Measurements from ENCODE around the gene DUSP21. TPM values are rescaled to one million over a fixed set of nuclear protein-coding genes. Genes with fewer than 3 reads are reported as not detected.

Gene DUSP21
- not detected for polyA plus RNA-seq (2013, experiment 1 of 2)
- not detected for polyA plus RNA-seq (2013, experiment 2 of 2)

DNA sequence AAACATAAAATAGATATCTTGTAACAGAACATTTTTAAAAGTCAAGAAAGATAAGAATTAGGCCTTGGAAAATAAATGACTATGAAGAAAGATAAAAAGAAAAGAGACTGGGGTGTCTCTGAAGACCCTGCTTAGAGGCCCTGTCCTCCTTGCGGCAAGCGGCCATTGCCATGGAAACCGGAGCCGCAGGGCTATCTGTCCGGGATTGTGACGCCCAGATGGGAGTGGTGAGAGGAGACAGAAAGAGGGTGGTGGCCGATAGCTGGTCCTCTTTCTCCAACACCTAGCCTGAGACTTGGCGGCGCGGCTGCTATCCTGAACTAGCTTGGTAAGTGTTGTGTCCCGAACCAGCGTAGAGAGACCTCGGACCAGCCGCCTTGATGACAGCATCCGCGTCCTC lies at the start of gene DUSP21:
Gene DUSP21, plus strand, starts transcription at position 269 of the 400 bp plus-strand sequence. Its CDS starts 112 bp downstream, at position 381.
- Histone ChIP-seq H2AFZ (ENCODE audit: low read length) (peak within 1 kb of the TSS; percentile 22), H3K36me3 (replicated peaks in 1 of 2; ENCODE audit: control insufficient read depth in 2 of 2, insufficient read depth in 2 of 2, low read length in 2 of 2) (no peaks in the 10 kb centered on the region), H3K9me3 (replicated peaks in 1 of 2; ENCODE audit: control insufficient read depth in 2 of 2, insufficient read depth in 1 of 2, low read depth in 1 of 2, low read length in 2 of 2) (no peaks in the 10 kb centered on the region), H3K4me3 (ENCODE audit: low read length in 2 of 2) (no peak within 1 kb of the TSS), H2BK15ac (ENCODE audit: low read length) (no peak within 1 kb of the TSS), H3K4me2 (ENCODE audit: insufficient read depth, low read length, poor library complexity, severe bottlenecking) (no peak within 1 kb of the TSS), H2BK12ac (ENCODE audit: low read length) (no peak within 1 kb of the TSS), H3K18ac (ENCODE audit: low read length) (no peak within 1 kb of the TSS), H3K9ac (ENCODE audit: low read depth, low read length, poor library complexity) (no peak within 1 kb of the TSS), H3K23ac (ENCODE audit: low read depth, low read length, poor library complexity) (no peak within 1 kb of the TSS), H3K27ac (replicated peaks; ENCODE audit: low read length) (no peak within 1 kb of the TSS), H3K4ac (ENCODE audit: low read length) (no peak within 1 kb of the TSS), H3K4me1 (ENCODE audit: control insufficient read depth in 2 of 2, insufficient read depth in 1 of 2, low read depth in 1 of 2, low read length in 2 of 2) (no peaks in the 10 kb centered on the region), H3K79me1 (ENCODE audit: low read depth, low read length) (no peaks in the 10 kb centered on the region), H3K27me3 (ENCODE audit: control insufficient read depth in 3 of 3, insufficient read depth in 3 of 3, low read depth in 1 of 3, low read length in 3 of 3) (no peaks in the 10 kb centered on the region), H4K8ac (ENCODE audit: low read depth, low read length) (no peak within 1 kb of the TSS), H2BK120ac (ENCODE audit: low read depth, low read length) (no peak within 1 kb of the TSS), H2BK5ac (ENCODE audit: low read length) (no peak within 1 kb of the TSS), H3K14ac (ENCODE audit: low read length) (no peak within 1 kb of the TSS), H4K91ac (ENCODE audit: low read depth, low read length, poor library complexity) (no peak within 1 kb of the TSS), H2AK5ac (ENCODE audit: low read depth, low read length) (no peak within 1 kb of the TSS)
- no peak for DNase-seq (ENCODE audit: low spot score)
- WGBS, 2 donors (ENCODE audit: extremely low coverage in 2 of 2, insufficient read length in 2 of 2, insufficient replicate concordance in 1 of 2) = no CpG with 5 or more reads among the region's 16 CpGs

DNA sequence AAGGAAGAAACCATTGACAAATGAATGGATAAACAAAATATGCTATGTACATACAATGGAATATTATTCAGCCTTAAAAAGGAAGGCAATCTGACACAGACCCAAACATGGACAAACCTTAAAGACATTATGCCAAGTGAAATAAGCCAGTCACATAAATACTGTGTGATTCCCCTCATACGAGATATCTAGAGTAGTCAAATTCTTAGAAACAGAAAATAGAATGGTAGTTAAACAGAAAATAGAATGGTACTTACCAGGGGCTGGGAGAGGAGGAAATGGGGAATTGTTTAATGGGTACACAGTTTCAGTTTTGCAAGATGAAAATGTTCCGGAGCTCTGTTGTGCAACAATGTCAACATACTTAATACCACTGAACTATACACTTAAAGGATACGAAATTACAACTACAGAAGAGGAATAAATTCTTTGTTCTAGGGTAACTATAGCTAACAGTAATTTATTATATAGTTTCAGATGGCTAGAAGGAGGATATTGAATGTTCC lies 47.8 kb upstream of the DUSP21 start:
- Histone ChIP-seq H3K27me3 (ENCODE audit: control insufficient read depth in 3 of 3, insufficient read depth in 3 of 3, low read depth in 1 of 3, low read length in 3 of 3) (no peaks in the 10 kb centered on the region), H3K23ac (ENCODE audit: low read depth, low read length, poor library complexity) (no peak overlapping the region), H3K4me3 (ENCODE audit: low read length in 2 of 2) (no peak overlapping the region), H3K9ac (ENCODE audit: low read depth, low read length, poor library complexity) (no peak overlapping the region), H3K79me1 (ENCODE audit: low read depth, low read length) (no peaks in the 10 kb centered on the region), H2BK12ac (ENCODE audit: low read length) (no peak overlapping the region), H2AK5ac (ENCODE audit: low read depth, low read length) (no peak overlapping the region), H4K91ac (ENCODE audit: low read depth, low read length, poor library complexity) (no peak overlapping the region), H3K14ac (ENCODE audit: low read length) (no peak overlapping the region), H4K8ac (ENCODE audit: low read depth, low read length) (no peak overlapping the region), H3K9me3 (replicated peaks in 1 of 2; ENCODE audit: control insufficient read depth in 2 of 2, insufficient read depth in 1 of 2, low read depth in 1 of 2, low read length in 2 of 2) (no peaks in the 10 kb centered on the region), H3K4me2 (ENCODE audit: insufficient read depth, low read length, poor library complexity, severe bottlenecking) (no peak overlapping the region), H3K36me3 (replicated peaks in 1 of 2; ENCODE audit: control insufficient read depth in 2 of 2, insufficient read depth in 2 of 2, low read length in 2 of 2) (no peaks in the 10 kb centered on the region), H3K4me1 (ENCODE audit: control insufficient read depth in 2 of 2, insufficient read depth in 1 of 2, low read depth in 1 of 2, low read length in 2 of 2) (no peaks in the 10 kb centered on the region), H2BK120ac (ENCODE audit: low read depth, low read length) (no peak overlapping the region), H3K4ac (ENCODE audit: low read length) (no peak overlapping the region), H3K18ac (ENCODE audit: low read length) (no peak overlapping the region), H2BK5ac (ENCODE audit: low read length) (no peak overlapping the region), H3K27ac (replicated peaks; ENCODE audit: low read length) (no peak overlapping the region), H2AFZ (ENCODE audit: low read length) (no peak overlapping the region), H2BK15ac (ENCODE audit: low read length) (no peak overlapping the region)
- WGBS, 2 donors (ENCODE audit: extremely low coverage in 2 of 2, insufficient read length in 2 of 2, insufficient replicate concordance in 1 of 2) = no CpG with 5 or more reads among the region's 3 CpGs
- DNase-seq (ENCODE audit: low spot score) = no peak

DNA sequence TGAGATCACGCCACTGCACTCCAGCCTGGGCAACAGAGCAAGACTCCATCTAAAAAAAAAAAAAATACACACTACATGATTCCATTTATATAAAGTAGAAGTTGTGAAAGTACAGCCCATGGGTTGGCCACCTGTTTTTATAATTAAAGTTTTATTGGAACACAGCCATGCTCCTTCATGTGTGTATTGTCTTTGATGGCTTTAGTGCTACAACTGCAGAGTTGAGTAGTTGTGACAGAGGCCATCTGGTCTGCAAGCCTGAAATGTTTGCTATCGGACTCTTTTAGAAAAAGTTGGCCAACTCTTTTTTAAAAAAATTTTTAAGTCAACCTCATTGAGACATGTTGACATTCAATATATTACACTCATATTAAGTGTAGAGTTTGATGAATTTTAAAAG lies 41.2 kb upstream of the DUSP21 start:
- Histone ChIP-seq H3K18ac (ENCODE audit: low read length) (no peak overlapping the region), H2BK120ac (ENCODE audit: low read depth, low read length) (no peak overlapping the region), H3K4me1 (ENCODE audit: control insufficient read depth in 2 of 2, insufficient read depth in 1 of 2, low read depth in 1 of 2, low read length in 2 of 2) (no peaks in the 10 kb centered on the region), H3K4me2 (ENCODE audit: insufficient read depth, low read length, poor library complexity, severe bottlenecking) (no peak overlapping the region), H3K4ac (ENCODE audit: low read length) (no peak overlapping the region), H3K9me3 (replicated peaks in 1 of 2; ENCODE audit: control insufficient read depth in 2 of 2, insufficient read depth in 1 of 2, low read depth in 1 of 2, low read length in 2 of 2) (no peaks in the 10 kb centered on the region), H3K27ac (replicated peaks; ENCODE audit: low read length) (no peak overlapping the region), H2AK5ac (ENCODE audit: low read depth, low read length) (no peak overlapping the region), H3K9ac (ENCODE audit: low read depth, low read length, poor library complexity) (no peak overlapping the region), H2BK12ac (ENCODE audit: low read length) (no peak overlapping the region), H2BK15ac (ENCODE audit: low read length) (no peak overlapping the region), H4K91ac (ENCODE audit: low read depth, low read length, poor library complexity) (no peak overlapping the region), H2BK5ac (ENCODE audit: low read length) (no peak overlapping the region), H4K8ac (ENCODE audit: low read depth, low read length) (no peak overlapping the region), H3K27me3 (ENCODE audit: control insufficient read depth in 3 of 3, insufficient read depth in 3 of 3, low read depth in 1 of 3, low read length in 3 of 3) (no peaks in the 10 kb centered on the region), H3K23ac (ENCODE audit: low read depth, low read length, poor library complexity) (no peak overlapping the region), H2AFZ (ENCODE audit: low read length) (no peak overlapping the region), H3K79me1 (ENCODE audit: low read depth, low read length) (no peaks in the 10 kb centered on the region), H3K14ac (ENCODE audit: low read length) (no peak overlapping the region), H3K36me3 (replicated peaks in 1 of 2; ENCODE audit: control insufficient read depth in 2 of 2, insufficient read depth in 2 of 2, low read length in 2 of 2) (no peaks in the 10 kb centered on the region), H3K4me3 (ENCODE audit: low read length in 2 of 2) (no peak overlapping the region)
- WGBS, 2 donors (ENCODE audit: extremely low coverage in 2 of 2, insufficient read length in 2 of 2, insufficient replicate concordance in 1 of 2) = no CpG with 5 or more reads among the region's 2 CpGs
- no peak for DNase-seq (ENCODE audit: low spot score)

DNA sequence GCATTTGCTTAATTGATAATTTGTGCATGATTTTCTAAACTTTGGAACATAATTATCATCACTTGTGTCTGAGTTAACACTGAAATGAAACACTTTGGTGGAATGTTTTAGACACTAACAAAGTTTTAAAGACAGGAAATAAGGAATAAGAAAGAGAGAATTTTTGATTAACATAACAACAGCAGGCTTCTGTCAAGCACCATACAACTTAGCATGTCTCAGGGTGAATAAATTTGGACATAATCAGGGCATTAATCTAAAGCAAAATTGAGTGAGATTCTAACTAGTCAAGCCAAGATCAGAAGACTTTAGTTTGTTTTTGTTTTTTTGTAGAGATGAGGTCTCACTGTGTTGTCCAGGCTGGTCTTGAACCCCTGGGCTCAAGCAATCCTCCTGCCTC lies 28.1 kb upstream of the DUSP21 start:
- Histone ChIP-seq H3K9me3 (replicated peaks in 1 of 2; ENCODE audit: control insufficient read depth in 2 of 2, insufficient read depth in 1 of 2, low read depth in 1 of 2, low read length in 2 of 2) (no peaks in the 10 kb centered on the region), H3K79me1 (ENCODE audit: low read depth, low read length) (no peaks in the 10 kb centered on the region), H4K91ac (ENCODE audit: low read depth, low read length, poor library complexity) (no peak overlapping the region), H4K8ac (ENCODE audit: low read depth, low read length) (no peak overlapping the region), H2BK5ac (ENCODE audit: low read length) (no peak overlapping the region), H3K27me3 (ENCODE audit: control insufficient read depth in 3 of 3, insufficient read depth in 3 of 3, low read depth in 1 of 3, low read length in 3 of 3) (no peaks in the 10 kb centered on the region), H3K4ac (ENCODE audit: low read length) (no peak overlapping the region), H3K4me1 (ENCODE audit: control insufficient read depth in 2 of 2, insufficient read depth in 1 of 2, low read depth in 1 of 2, low read length in 2 of 2) (no peaks in the 10 kb centered on the region), H3K36me3 (replicated peaks in 1 of 2; ENCODE audit: control insufficient read depth in 2 of 2, insufficient read depth in 2 of 2, low read length in 2 of 2) (no peaks in the 10 kb centered on the region), H2AFZ (ENCODE audit: low read length) (no peak overlapping the region), H2AK5ac (ENCODE audit: low read depth, low read length) (no peak overlapping the region), H2BK120ac (ENCODE audit: low read depth, low read length) (no peak overlapping the region), H3K27ac (replicated peaks; ENCODE audit: low read length) (no peak overlapping the region), H3K4me3 (ENCODE audit: low read length in 2 of 2) (no peak overlapping the region), H3K14ac (ENCODE audit: low read length) (no peak overlapping the region), H3K4me2 (ENCODE audit: insufficient read depth, low read length, poor library complexity, severe bottlenecking) (no peak overlapping the region), H2BK12ac (ENCODE audit: low read length) (no peak overlapping the region), H2BK15ac (ENCODE audit: low read length) (no peak overlapping the region), H3K9ac (ENCODE audit: low read depth, low read length, poor library complexity) (no peak overlapping the region), H3K23ac (ENCODE audit: low read depth, low read length, poor library complexity) (no peak overlapping the region), H3K18ac (ENCODE audit: low read length) (no peak overlapping the region)
- no peak for DNase-seq (ENCODE audit: low spot score)

All from neuronal stem cell (in vitro differentiated cells).